IPS-18c (cell line): ENCODE measurements around the gene CLSTN2.

Experiments used
- H3K4me3 ChIP-seq: 2 replicates; pipeline ENCODE4 v1.7.0; 2013; ENCODE audit warnings: low read depth, mild to moderate bottlenecking, low read length, moderate library complexity; ENCODE audit not compliant: insufficient read depth
- H3K9me3 ChIP-seq: one replicate; pipeline ENCODE4 v1.6.1; 2013; ENCODE audit warnings: mild to moderate bottlenecking, low read length, moderate library complexity; ENCODE audit not compliant: control insufficient read depth, insufficient read depth

CLSTN2 gene

GRCh38 chr3:140576449-140576848 is 641.5 kb downstream of the CLSTN2 start:
- no peak overlapping the region for H3K4me3 ChIP-seq
- no peaks in the 10 kb centered on the region for H3K9me3 ChIP-seq

- no peak overlapping the region for H3K4me3 ChIP-seq
- H3K9me3 ChIP-seq = no peaks in the 10 kb centered on the region
These were observed 642.9 kb downstream of the CLSTN2 start for GRCh38 chr3:140577911-140578310.

GRCh38 chr3:140579260-140579659 is 644.3 kb downstream of the CLSTN2 start:
- H3K4me3 ChIP-seq = no peak overlapping the region
- no peaks in the 10 kb centered on the region for H3K9me3 ChIP-seq

GRCh38 chr3:140580746-140581145 is 645.8 kb downstream of the CLSTN2 start:
- no peaks in the 10 kb centered on the region for H3K9me3 ChIP-seq
- no peak overlapping the region for H3K4me3 ChIP-seq

- no peaks in the 10 kb centered on the region for H3K9me3 ChIP-seq
- H3K4me3 ChIP-seq = no peak overlapping the region
These were observed 649.6 kb downstream of the CLSTN2 start for GRCh38 chr3:140584549-140584948.

GRCh38 chr3:140585828-140586227 is 650.8 kb downstream of the CLSTN2 start:
- H3K9me3 ChIP-seq = no peaks in the 10 kb centered on the region
- H3K4me3 ChIP-seq = no peak overlapping the region

- no peaks in the 10 kb centered on the region for H3K9me3 ChIP-seq
- H3K4me3 ChIP-seq = no peak overlapping the region
These were observed 651.3 kb downstream of the CLSTN2 start for GRCh38 chr3:140586311-140586710.

- no peaks in the 10 kb centered on the region for H3K9me3 ChIP-seq
- H3K4me3 ChIP-seq = no peak overlapping the region
These were observed 653.6 kb downstream of the CLSTN2 start for GRCh38 chr3:140588558-140588957.

GRCh38 chr3:140593766-140594165 is 658.8 kb downstream of the CLSTN2 start:
- Histone ChIP-seq H3K4me3 (no peak overlapping the region), H3K9me3 (no peaks in the 10 kb centered on the region)

- no peaks in the 10 kb centered on the region for H3K9me3 ChIP-seq
- no peak overlapping the region for H3K4me3 ChIP-seq
These were observed 660.3 kb downstream of the CLSTN2 start for GRCh38 chr3:140595295-140595694.

- Histone ChIP-seq H3K9me3 (no peaks in the 10 kb centered on the region), H3K4me3 (no peak overlapping the region)
These were observed 662.4 kb downstream of the CLSTN2 start for GRCh38 chr3:140597364-140597763.

- no peak overlapping the region for H3K4me3 ChIP-seq
- no peaks in the 10 kb centered on the region for H3K9me3 ChIP-seq
These were observed 662.8 kb downstream of the CLSTN2 start for GRCh38 chr3:140597792-140598191.

- H3K4me3 ChIP-seq = no peak overlapping the region
- no peaks in the 10 kb centered on the region for H3K9me3 ChIP-seq
These were observed 664.0 kb downstream of the CLSTN2 start for GRCh38 chr3:140599009-140599408.

GRCh38 chr3:140599496-140599895 is 664.5 kb downstream of the CLSTN2 start:
- Histone ChIP-seq H3K9me3 (no peaks in the 10 kb centered on the region), H3K4me3 (no peak overlapping the region)

GRCh38 chr3:140601881-140602280 is 666.9 kb downstream of the CLSTN2 start:
- H3K9me3 ChIP-seq = no peaks in the 10 kb centered on the region
- H3K4me3 ChIP-seq = no peak overlapping the region

GRCh38 chr3:140602781-140603180 is 667.8 kb downstream of the CLSTN2 start:
- no peaks in the 10 kb centered on the region for H3K9me3 ChIP-seq
- H3K4me3 ChIP-seq = no peak overlapping the region

GRCh38 chr3:140603766-140604165 is 668.8 kb downstream of the CLSTN2 start:
- H3K4me3 ChIP-seq = no peak overlapping the region
- H3K9me3 ChIP-seq = no peaks in the 10 kb centered on the region

- no peak overlapping the region for H3K4me3 ChIP-seq
- peaks cover 3% of the 10 kb centered on the region for H3K9me3 ChIP-seq
These were observed 675.6 kb downstream of the CLSTN2 start for GRCh38 chr3:140610544-140610943.

- Histone ChIP-seq H3K4me3 (no peak overlapping the region), H3K9me3 (peaks cover 3% of the 10 kb centered on the region)
These were observed 679.0 kb downstream of the CLSTN2 start for GRCh38 chr3:140614001-140614400.

- Histone ChIP-seq H3K4me3 (no peak overlapping the region), H3K9me3 (peaks cover 3% of the 10 kb centered on the region)
These were observed 682.1 kb downstream of the CLSTN2 start for GRCh38 chr3:140617135-140617534.
